T-helper 17 cell (primary cell): ENCODE data around the gene CLCN1. TPM values are rescaled to one million over a fixed set of nuclear protein-coding genes. Genes with fewer than 3 reads are reported as not detected.

Experiments used
- ATAC-seq: fragments of 150-1000 bp; cut with Tn5 transposase; 2 replicates; pipeline ENCODE4 v1.10.0; 2021; ENCODE audit warnings: mild to moderate bottlenecking, moderate library complexity
- DNase-seq, 3 donors: peaks; one replicate each; pipeline versions ENCODE4 v3.0.0 to v3.0.0-alpha.2; 2020 to 2021
- H3K9me3 ChIP-seq: one replicate; pipeline ENCODE4 v1.7.0; 2013; ENCODE audit warnings: low read length, mild to moderate bottlenecking; ENCODE audit not compliant: control insufficient read depth, poor library complexity, severe bottlenecking
- H3K27ac Mint-ChIP-seq: one replicate; pipeline ENCODE4 v1.8.0; 2022; ENCODE audit warnings: mild to moderate bottlenecking, moderate library complexity, mixed read lengths
- H3K27me3 Mint-ChIP-seq: one replicate; pipeline ENCODE4 v1.8.0; 2022; ENCODE audit warnings: mixed read lengths
- H3K36me3 Mint-ChIP-seq: one replicate; pipeline ENCODE4 v1.8.0; 2022; ENCODE audit warnings: low read depth, mixed read lengths
- H3K4me1 Mint-ChIP-seq: one replicate; pipeline ENCODE4 v1.8.0; 2022; ENCODE audit warnings: mild to moderate bottlenecking, mixed read lengths
- H3K4me3 Mint-ChIP-seq: one replicate; pipeline ENCODE4 v1.8.0; 2022; ENCODE audit warnings: mild to moderate bottlenecking, moderate library complexity, mixed read lengths
- total RNA-seq, 4 donors: library from RNA in 2 of 4; stranded (reverse) in 2 of 4; gene quantifications; one replicate each; pipeline ENCODE4 v1.2.3 and lab custom pipeline; 2022 to 2026

Gene CLCN1
- total RNA-seq (not detected), total RNA-seq (lab: John Stamatoyannopoulos, UW) (0 to 0.08 reads per million in 2 donors)

- peaks cover 6% of the 10 kb centered on the region for H3K4me1 Mint-ChIP-seq
These were observed at the start of gene CLCN1 for GRCh38 chr7:143315776-143316175. CLCN1 (plus strand) TSS chr7:143316111; CDS start chr7:143316213, 102 bp downstream.

GRCh38 chr7:143269251-143269650 is 46.7 kb upstream of the CLCN1 start:
- Mint-ChIP-seq H3K36me3 (peaks cover 13% of the 10 kb centered on the region), H3K4me1 (peaks cover 28% of the 10 kb centered on the region), H3K27me3 (no peaks in the 10 kb centered on the region), H3K27ac (peak overlapping the region; percentile 89), H3K4me3 (no peak overlapping the region)
- ATAC-seq (no peak), DNase-seq (no peak)
- no peaks in the 10 kb centered on the region for H3K9me3 ChIP-seq

More at GRCh38 chr7:143315776-143316175, at the start of gene CLCN1:
- H3K9me3 ChIP-seq: no peaks in the 10 kb centered on the region
- Mint-ChIP-seq H3K27me3 (peaks cover 6% of the 10 kb centered on the region), H3K36me3 (no peaks in the 10 kb centered on the region), H3K4me3 (no peak within 1 kb of the TSS), H3K27ac (peak within 1 kb of the TSS; percentile 37)
- no peak for DNase-seq
- no peak for ATAC-seq

GRCh38 chr7:143271240-143271639 is 44.7 kb upstream of the CLCN1 start:
- H3K4me1 Mint-ChIP-seq: peaks cover 11% of the 10 kb centered on the region
- H3K36me3 Mint-ChIP-seq: peaks cover 2% of the 10 kb centered on the region
- no peaks in the 10 kb centered on the region for H3K27me3 Mint-ChIP-seq
- H3K27ac Mint-ChIP-seq: peak overlapping the region; percentile 87
- ATAC-seq (no peak), DNase-seq (no peak)
- no peaks in the 10 kb centered on the region for H3K9me3 ChIP-seq
- no peak overlapping the region for H3K4me3 Mint-ChIP-seq

- Mint-ChIP-seq H3K4me3 (no peak overlapping the region), H3K36me3 (peaks cover 2% of the 10 kb centered on the region), H3K27ac (peak overlapping the region; percentile 87), H3K27me3 (no peaks in the 10 kb centered on the region), H3K4me1 (peaks cover 6% of the 10 kb centered on the region)
- H3K9me3 ChIP-seq: no peaks in the 10 kb centered on the region
- DNase-seq: no peak
- ATAC-seq: no peak
These were observed 43.0 kb upstream of the CLCN1 start for GRCh38 chr7:143272871-143273270.

- H3K4me1 Mint-ChIP-seq: peaks cover 31% of the 10 kb centered on the region
- peak overlapping the region; percentile 87 for H3K4me3 Mint-ChIP-seq
- no peaks in the 10 kb centered on the region for H3K9me3 ChIP-seq
- ATAC-seq (peak; percentile 88), DNase-seq (no peak)
- peak overlapping the region; percentile 96 for H3K27ac Mint-ChIP-seq
- no peaks in the 10 kb centered on the region for H3K36me3 Mint-ChIP-seq
- no peaks in the 10 kb centered on the region for H3K27me3 Mint-ChIP-seq
These were observed 36.5 kb upstream of the CLCN1 start for GRCh38 chr7:143279186-143280098.

GRCh38 chr7:143280160-143280559 is 35.8 kb upstream of the CLCN1 start:
- peak overlapping the region; percentile 87 for H3K4me3 Mint-ChIP-seq

GRCh38 chr7:143280566-143280965 is 35.3 kb upstream of the CLCN1 start:
- peaks cover 33% of the 10 kb centered on the region for H3K4me1 Mint-ChIP-seq
- ATAC-seq (no peak), DNase-seq (no peak)
- no peaks in the 10 kb centered on the region for H3K27me3 Mint-ChIP-seq
- H3K9me3 ChIP-seq: no peaks in the 10 kb centered on the region
- no peaks in the 10 kb centered on the region for H3K36me3 Mint-ChIP-seq
- H3K4me3 Mint-ChIP-seq: no peak overlapping the region
- peak overlapping the region; percentile 96 for H3K27ac Mint-ChIP-seq

More at GRCh38 chr7:143280160-143280559, 35.8 kb upstream of the CLCN1 start:
- Mint-ChIP-seq H3K36me3 (no peaks in the 10 kb centered on the region), H3K4me1 (peaks cover 33% of the 10 kb centered on the region), H3K27ac (peak overlapping the region; percentile 96), H3K27me3 (no peaks in the 10 kb centered on the region)
- no peaks in the 10 kb centered on the region for H3K9me3 ChIP-seq
- ATAC-seq (peak; percentile 9), DNase-seq (no peak)

GRCh38 chr7:143281529-143281928 is 34.4 kb upstream of the CLCN1 start:
- no peak for ATAC-seq
- no peaks in the 10 kb centered on the region for H3K9me3 ChIP-seq
- Mint-ChIP-seq H3K27me3 (no peaks in the 10 kb centered on the region), H3K36me3 (no peaks in the 10 kb centered on the region), H3K4me3 (no peak overlapping the region), H3K4me1 (peaks cover 35% of the 10 kb centered on the region), H3K27ac (peak overlapping the region; percentile 96)
- no peak for DNase-seq

- H3K27me3 Mint-ChIP-seq: no peaks in the 10 kb centered on the region
- ATAC-seq (no peak), DNase-seq (no peak)
- H3K4me1 Mint-ChIP-seq: peaks cover 38% of the 10 kb centered on the region
- no peaks in the 10 kb centered on the region for H3K36me3 Mint-ChIP-seq
- H3K9me3 ChIP-seq: no peaks in the 10 kb centered on the region
- H3K27ac Mint-ChIP-seq: no peak overlapping the region
- no peak overlapping the region for H3K4me3 Mint-ChIP-seq
These were observed 33.8 kb upstream of the CLCN1 start for GRCh38 chr7:143282124-143282523.

GRCh38 chr7:143283381-143283780 is 32.5 kb upstream of the CLCN1 start:
- Mint-ChIP-seq H3K27me3 (no peaks in the 10 kb centered on the region), H3K4me3 (peak overlapping the region; percentile 65), H3K27ac (peak overlapping the region; percentile 66), H3K4me1 (peaks cover 41% of the 10 kb centered on the region), H3K36me3 (no peaks in the 10 kb centered on the region)
- DNase-seq: no peak
- no peaks in the 10 kb centered on the region for H3K9me3 ChIP-seq
- ATAC-seq: no peak

- H3K27me3 Mint-ChIP-seq: no peaks in the 10 kb centered on the region
- no peaks in the 10 kb centered on the region for H3K9me3 ChIP-seq
- DNase-seq (no peak), ATAC-seq (no peak)
- H3K4me3 Mint-ChIP-seq: peak within 1 kb of the TSS; percentile 65
- peak within 1 kb of the TSS; percentile 66 for H3K27ac Mint-ChIP-seq
- H3K36me3 Mint-ChIP-seq: peaks cover 3% of the 10 kb centered on the region
- peaks cover 40% of the 10 kb centered on the region for H3K4me1 Mint-ChIP-seq
These were observed 31.1 kb upstream of the CLCN1 start, which contains the start of gene TMEM139 for GRCh38 chr7:143284591-143285469. TMEM139 (plus strand) TSS chr7:143284958; CDS start chr7:143285958, 1,000 bp downstream.

GRCh38 chr7:143285470-143285778 is 30.5 kb upstream of the CLCN1 start:
- no peak for ATAC-seq
- Mint-ChIP-seq H3K36me3 (peaks cover 3% of the 10 kb centered on the region), H3K4me3 (no peak overlapping the region), H3K4me1 (peaks cover 40% of the 10 kb centered on the region), H3K27ac (no peak overlapping the region), H3K27me3 (no peaks in the 10 kb centered on the region)
- H3K9me3 ChIP-seq: no peaks in the 10 kb centered on the region
- DNase-seq: no peak
